ENCODE data around the gene COMMD1. TPM values are rescaled to one million over a fixed set of nuclear protein-coding genes. Genes with fewer than 3 reads are reported as not detected.
A peak's percentile ranks its signal among the peaks of the same experiment; 100 is the strongest.
"Not testable (repeated sequence)": the region's sequence is repeated elsewhere in the genome, so short reads cannot be mapped to it uniquely, and the experiment has no call there.

COMMD1 gene
- polyA plus RNA-seq, 1 donor from 2014 or later = 55.2 TPM

GRCh38 chr2:61906186-61906470 lies 654 bp downstream of the COMMD1 start:
- Mint-ChIP-seq H3K4me1 (peaks cover 7 to 21% (median 15%) of the 10 kb centered on the region in 3 donors), H3K4me3 (peak overlapping the region; percentile 90 to 98 (median 96)), H3K9me3 (no peaks in the 10 kb centered on the region), H3K27ac (peak overlapping the region in 2 of 3 donors; percentile 70 to 78), H3K36me3 (no peaks in the 10 kb centered on the region), H3K27me3 (no peaks in the 10 kb centered on the region)

DNA sequence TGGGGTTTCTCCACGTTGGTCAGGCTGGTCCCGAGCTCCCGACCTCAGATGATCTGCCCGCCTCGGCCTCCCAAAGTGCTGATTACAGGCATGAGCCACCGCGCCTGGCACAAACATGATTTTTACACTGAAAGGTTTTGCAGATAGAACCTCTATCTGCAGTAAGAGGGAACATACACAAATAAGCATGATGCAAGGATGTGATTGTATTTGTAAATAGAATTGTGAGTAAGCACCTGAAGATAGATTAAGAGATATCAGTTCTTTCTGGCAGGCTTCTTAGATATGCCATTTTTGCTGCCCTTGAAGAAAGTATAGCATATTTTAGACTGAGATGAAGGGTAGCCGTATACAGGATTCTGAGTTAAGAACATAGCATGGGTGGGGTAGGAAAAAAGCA lies 3.6 kb downstream of the COMMD1 start:
- Mint-ChIP-seq H3K27ac (peak overlapping the region in 1 of 3 donors; percentile 17), H3K4me3 (peak overlapping the region in 2 of 4 donors; percentile 0 to 51), H3K36me3 (peaks cover 3% of the 10 kb centered on the region), H3K27me3 (no peaks in the 10 kb centered on the region), H3K9me3 (no peaks in the 10 kb centered on the region), H3K4me1 (peaks cover 14 to 25% (median 19%) of the 10 kb centered on the region in 3 donors)

DNA sequence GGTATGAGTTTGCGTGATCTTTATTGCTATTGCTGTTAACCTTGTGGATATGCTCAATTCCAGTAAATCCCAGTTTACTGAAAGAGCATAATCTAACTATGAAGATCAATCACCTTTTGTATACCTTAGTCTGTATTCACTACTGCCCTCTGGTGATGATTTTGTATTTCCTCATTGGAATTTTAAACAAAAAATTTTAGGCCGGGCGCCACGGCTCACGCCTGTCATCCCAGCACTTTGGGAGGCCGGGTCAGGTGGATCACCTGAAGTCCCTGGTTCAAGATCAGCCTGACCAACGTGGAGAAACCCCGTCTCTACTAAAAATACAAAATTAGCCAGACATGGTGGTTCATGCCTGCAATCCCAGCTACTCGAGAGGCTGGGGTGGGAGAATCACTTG lies 5.1 kb downstream of the COMMD1 start:
- Mint-ChIP-seq H3K36me3 (peaks cover 3% of the 10 kb centered on the region), H3K4me1 (peaks cover 15 to 19% (median 19%) of the 10 kb centered on the region in 3 donors), H3K27me3 (no peaks in the 10 kb centered on the region), H3K27ac (no peak overlapping the region), H3K9me3 (no peaks in the 10 kb centered on the region), H3K4me3 (no peak overlapping the region)

- Mint-ChIP-seq H3K27me3 (no peaks in the 10 kb centered on the region), H3K36me3 (peaks cover 3% of the 10 kb centered on the region), H3K27ac (no peak overlapping the region), H3K4me1 (peaks cover 13 to 14% (median 14%) of the 10 kb centered on the region in 3 donors), H3K4me3 (no peak overlapping the region), H3K9me3 (no peaks in the 10 kb centered on the region)
Observed at GRCh38 chr2:61911510-61911909, 6.0 kb downstream of the COMMD1 start.

DNA sequence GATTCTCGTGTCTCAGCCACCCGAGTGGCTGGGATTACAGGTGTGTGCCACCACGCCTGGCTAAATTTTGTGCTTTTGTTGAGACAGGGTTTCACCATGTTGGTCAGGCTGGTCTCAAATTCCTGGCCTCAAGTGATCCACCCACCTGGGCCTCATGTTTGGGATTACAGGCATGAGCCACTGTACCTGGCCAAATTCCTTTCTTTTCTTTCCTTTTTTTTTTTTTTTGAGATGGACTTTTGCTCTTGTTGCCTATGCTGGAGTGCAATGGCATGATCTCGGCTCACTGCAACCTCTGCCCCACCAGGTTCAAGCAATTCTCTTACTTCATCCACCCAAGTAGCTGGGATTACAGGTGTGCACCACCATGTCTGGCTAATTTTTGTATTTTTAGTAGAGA lies 9.3 kb downstream of the COMMD1 start:
- not testable (repeated sequence) for H3K36me3 Mint-ChIP-seq, H3K4me1 Mint-ChIP-seq, H3K9me3 Mint-ChIP-seq, H3K4me3 Mint-ChIP-seq, H3K27me3 Mint-ChIP-seq
- peak overlapping the region in 1 of 3 donors; percentile 81 for H3K27ac Mint-ChIP-seq

GRCh38 chr2:61920548-61920947 lies 15.1 kb downstream of the COMMD1 start:
- Mint-ChIP-seq H3K4me1 (peaks cover 0 to 3% (median 2%) of the 10 kb centered on the region in 3 donors), H3K36me3 (peaks cover 9% of the 10 kb centered on the region), H3K4me3 (no peak overlapping the region), H3K27ac (no peak overlapping the region), H3K27me3 (no peaks in the 10 kb centered on the region), H3K9me3 (no peaks in the 10 kb centered on the region)

DNA sequence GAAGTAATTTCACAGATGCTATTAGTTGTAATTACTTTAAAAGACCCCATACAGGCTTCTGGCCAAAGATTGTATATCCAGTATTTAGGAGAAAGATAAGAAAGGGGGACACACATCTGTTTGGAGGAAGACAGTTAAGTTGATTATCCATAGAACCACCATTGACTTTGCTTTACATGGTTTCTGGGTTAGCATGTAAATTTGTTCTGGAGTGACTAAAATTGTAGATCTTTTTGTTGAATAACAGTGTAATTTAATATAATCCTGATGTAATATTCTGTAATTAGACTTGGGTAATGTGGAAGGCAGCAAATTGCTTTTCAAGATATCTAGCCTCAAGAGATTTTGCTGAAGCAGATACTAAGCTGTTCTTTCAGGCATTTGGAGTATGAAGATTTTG lies 17.2 kb downstream of the COMMD1 start:
- no peak overlapping the region for H3K4me3 Mint-ChIP-seq
- peaks cover 2 to 9% (median 4%) of the 10 kb centered on the region in 3 donors for H3K4me1 Mint-ChIP-seq
- H3K36me3 Mint-ChIP-seq = peaks cover 10% of the 10 kb centered on the region
- H3K27me3 Mint-ChIP-seq = no peaks in the 10 kb centered on the region
- H3K27ac Mint-ChIP-seq = no peak overlapping the region
- no peaks in the 10 kb centered on the region for H3K9me3 Mint-ChIP-seq

- peaks cover 10% of the 10 kb centered on the region for H3K36me3 Mint-ChIP-seq
- H3K9me3 Mint-ChIP-seq = no peaks in the 10 kb centered on the region
- no peak overlapping the region for H3K4me3 Mint-ChIP-seq
- H3K27ac Mint-ChIP-seq = no peak overlapping the region
- H3K4me1 Mint-ChIP-seq = peaks cover 2 to 9% (median 4%) of the 10 kb centered on the region in 3 donors
- no peaks in the 10 kb centered on the region for H3K27me3 Mint-ChIP-seq
Observed at GRCh38 chr2:61924895-61925663, 19.6 kb downstream of the COMMD1 start.

DNA sequence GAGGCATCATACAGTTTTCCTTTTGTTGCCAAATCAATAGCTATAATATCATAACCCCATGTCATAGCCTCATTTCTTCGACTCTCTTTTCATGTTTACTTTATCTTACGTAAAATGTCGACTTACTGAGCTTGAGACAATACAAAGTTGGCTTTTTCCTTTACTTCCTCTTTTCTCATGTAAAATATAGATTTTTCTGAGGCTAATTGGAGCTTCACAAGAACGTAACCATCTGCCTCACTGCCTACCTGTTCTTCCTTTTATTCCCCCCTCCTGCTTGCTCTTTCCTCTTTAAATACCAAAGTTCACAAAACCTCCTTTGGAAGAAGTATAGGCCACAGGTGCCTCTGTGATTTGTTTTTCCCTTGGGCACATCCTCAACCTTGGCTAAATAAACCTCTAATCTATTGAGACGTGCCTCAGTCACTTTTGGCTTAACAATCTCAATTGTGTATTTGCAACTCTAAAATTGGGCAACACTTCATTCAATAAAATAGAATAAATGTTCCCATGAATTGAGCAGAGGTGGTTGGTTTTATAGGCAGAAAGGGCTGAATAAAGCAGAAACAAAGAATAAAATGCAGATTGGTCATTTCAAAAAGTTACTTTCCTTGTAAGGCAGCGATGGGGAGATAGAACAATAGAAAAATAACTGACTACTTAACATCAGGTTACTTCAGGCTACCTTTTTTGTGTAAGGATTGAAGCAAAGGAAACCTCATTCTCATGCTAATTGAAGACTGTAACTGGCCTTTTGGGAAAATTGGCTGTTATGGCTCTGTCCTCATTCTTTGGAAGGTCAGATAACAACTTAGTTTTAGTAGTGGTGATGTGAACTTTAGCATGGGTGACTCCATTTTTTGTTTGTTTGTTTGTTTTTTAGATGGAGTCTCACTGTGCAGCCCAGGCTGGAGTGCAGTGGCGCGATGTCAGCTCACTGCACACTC lies 21.3 kb downstream of the COMMD1 start:
- Mint-ChIP-seq H3K27ac (no peak overlapping the region), H3K9me3 (no peaks in the 10 kb centered on the region), H3K4me3 (no peak overlapping the region), H3K36me3 (peaks cover 13% of the 10 kb centered on the region), H3K27me3 (no peaks in the 10 kb centered on the region), H3K4me1 (peaks cover 2 to 9% (median 4%) of the 10 kb centered on the region in 3 donors)

DNA sequence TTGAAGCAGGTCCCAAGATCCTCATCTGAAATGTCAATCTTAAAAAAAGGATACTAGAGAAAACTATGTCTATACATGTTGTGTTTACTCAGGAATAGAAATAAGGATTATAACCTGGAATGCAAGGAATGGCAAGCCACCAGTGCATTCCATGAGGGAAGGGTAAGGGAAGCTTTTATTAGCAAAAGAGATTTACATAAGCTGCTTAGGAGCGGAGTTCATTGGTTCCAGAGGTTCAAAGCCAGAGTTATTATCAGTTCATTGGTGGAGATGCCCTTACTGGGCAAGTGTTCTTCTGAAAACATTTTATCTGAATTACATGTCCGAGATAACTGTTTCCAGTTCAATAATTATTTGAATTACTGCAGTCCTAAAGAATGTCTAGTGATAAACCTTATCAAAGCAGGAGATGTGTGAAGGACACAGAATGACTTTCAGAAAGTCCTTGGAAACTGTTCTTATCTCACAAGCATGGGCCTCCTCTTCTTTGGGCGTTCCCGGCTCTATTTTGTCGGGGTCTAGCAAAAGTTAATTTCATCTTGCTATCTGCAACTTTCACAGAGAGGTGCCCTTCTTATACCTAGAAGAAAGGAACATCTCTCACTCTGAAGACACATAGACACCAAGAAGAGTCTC lies 23.5 kb downstream of the COMMD1 start:
- Mint-ChIP-seq H3K27me3 (no peaks in the 10 kb centered on the region), H3K27ac (no peak overlapping the region), H3K9me3 (no peaks in the 10 kb centered on the region), H3K4me1 (peaks cover 4 to 6% (median 4%) of the 10 kb centered on the region in 3 donors), H3K36me3 (peaks cover 11% of the 10 kb centered on the region), H3K4me3 (no peak overlapping the region)

GRCh38 chr2:61937098-61937497 lies 31.6 kb downstream of the COMMD1 start:
- H3K4me3 Mint-ChIP-seq = no peak overlapping the region
- H3K4me1 Mint-ChIP-seq = peaks cover 1 to 4% (median 2%) of the 10 kb centered on the region in 3 donors
- no peak overlapping the region for H3K27ac Mint-ChIP-seq
- H3K27me3 Mint-ChIP-seq = no peaks in the 10 kb centered on the region
- no peaks in the 10 kb centered on the region for H3K9me3 Mint-ChIP-seq
- H3K36me3 Mint-ChIP-seq = peaks cover 4% of the 10 kb centered on the region

GRCh38 chr2:61937886-61938285 lies 32.4 kb downstream of the COMMD1 start:
- H3K4me3 Mint-ChIP-seq = no peak overlapping the region
- H3K4me1 Mint-ChIP-seq = peaks cover 0 to 4% (median 1%) of the 10 kb centered on the region in 3 donors
- no peak overlapping the region for H3K27ac Mint-ChIP-seq
- H3K9me3 Mint-ChIP-seq = no peaks in the 10 kb centered on the region
- no peaks in the 10 kb centered on the region for H3K27me3 Mint-ChIP-seq
- peaks cover 2% of the 10 kb centered on the region for H3K36me3 Mint-ChIP-seq

GRCh38 chr2:61938511-61938910 lies 33.0 kb downstream of the COMMD1 start:
- H3K4me3 Mint-ChIP-seq = no peak overlapping the region
- H3K4me1 Mint-ChIP-seq = peaks cover 0 to 4% (median 1%) of the 10 kb centered on the region in 3 donors
- H3K27me3 Mint-ChIP-seq = no peaks in the 10 kb centered on the region
- H3K9me3 Mint-ChIP-seq = no peaks in the 10 kb centered on the region
- no peak overlapping the region for H3K27ac Mint-ChIP-seq
- peaks cover 2% of the 10 kb centered on the region for H3K36me3 Mint-ChIP-seq

DNA sequence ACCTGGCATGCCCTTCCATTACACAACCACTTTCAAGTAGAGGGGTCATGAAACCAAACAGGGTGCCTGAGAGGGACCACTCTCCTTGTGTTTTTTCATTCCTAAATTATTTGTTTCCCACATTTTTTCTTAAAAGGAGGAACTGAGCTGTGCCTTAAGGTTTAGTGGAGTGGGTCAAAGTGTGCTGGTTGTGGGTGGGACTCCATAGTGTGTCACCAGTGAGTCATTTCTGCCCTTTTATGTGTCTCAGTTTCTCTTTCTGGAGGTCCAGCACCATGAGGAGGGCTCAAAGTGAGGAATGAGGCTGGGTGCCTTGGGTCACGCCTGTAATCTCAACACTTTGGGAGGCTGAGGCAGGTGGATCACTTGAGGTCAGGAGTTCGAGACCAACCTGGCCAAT lies 37.8 kb downstream of the COMMD1 start:
- Mint-ChIP-seq H3K36me3 (peaks cover 2% of the 10 kb centered on the region), H3K27me3 (no peaks in the 10 kb centered on the region), H3K4me3 (no peak overlapping the region), H3K9me3 (no peaks in the 10 kb centered on the region), H3K27ac (no peak overlapping the region), H3K4me1 (no peaks in the 10 kb centered on the region)

DNA sequence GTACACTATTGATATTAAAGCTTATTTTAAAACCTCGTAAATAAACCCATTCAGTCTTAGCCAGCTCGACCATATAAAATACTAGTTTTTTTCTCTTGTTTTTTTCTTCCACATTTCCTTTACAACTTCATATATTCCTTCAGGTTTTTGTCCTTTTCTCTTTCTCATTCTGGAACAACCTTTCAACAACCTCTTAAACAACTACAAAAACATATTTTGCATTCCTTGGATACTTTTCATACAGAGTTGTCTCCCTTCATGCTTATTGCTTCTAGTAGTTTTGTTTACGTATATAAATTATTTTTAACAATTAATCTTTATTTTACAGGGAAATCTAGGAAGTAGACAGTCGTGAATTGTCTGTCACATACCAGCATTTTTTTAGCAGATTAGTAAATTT lies 41.2 kb downstream of the COMMD1 start:
- H3K4me3 Mint-ChIP-seq = no peak overlapping the region

More for the DNA sequence above, 41.2 kb downstream of the COMMD1 start:
- H3K9me3 Mint-ChIP-seq = peaks cover 0 to 2% (median 0%) of the 10 kb centered on the region in 3 donors
- peaks cover 9% of the 10 kb centered on the region for H3K36me3 Mint-ChIP-seq
- no peak overlapping the region for H3K27ac Mint-ChIP-seq
- H3K4me1 Mint-ChIP-seq = peaks cover 0 to 4% (median 0%) of the 10 kb centered on the region in 3 donors
- H3K27me3 Mint-ChIP-seq = no peaks in the 10 kb centered on the region

Data from IgD-negative memory B cell (primary cell).